NT2/D1 (cell line): ENCODE measurements around the gene PPHLN1.

Experiments
- SUZ12 ChIP-seq: IDR thresholded peaks from 2 replicates; pipeline ENCODE4 v1.6.1; 2011; ENCODE audit not compliant: insufficient read length, insufficient read depth; ENCODE audit errors: extremely low read depth
- YY1 ChIP-seq: IDR thresholded peaks from 2 replicates; pipeline ENCODE4 v1.6.1; 2011; ENCODE audit not compliant: insufficient read length, insufficient read depth
- ZNF274 ChIP-seq: IDR thresholded peaks from 2 replicates; pipeline ENCODE4 v1.6.1; 2011; ENCODE audit warnings: mild to moderate bottlenecking, low read depth, low read length

GRCh38 chr12:42298887-42299286, 27.1 kb upstream of the PPHLN1 start:
- TF ChIP-seq YY1 (no peak), ZNF274 (no peak), SUZ12 (no peak)
